MCF 10A (cell line): ENCODE data around the gene CD209. TPM values are rescaled to one million over a fixed set of nuclear protein-coding genes. Genes with fewer than 3 reads are reported as not detected.

Experiments
- BruUV-seq: library from RNA; stranded (reverse); fragments of 400-500 nt; replicated peaks from 2 replicates; lab custom pipeline; 2021; lab: Mats Ljungman, UMichigan
- CTCF ChIA-PET: fragments of 300-600 bp; sonication (Branson Sonifier 250); formaldehyde crosslinking; extraction: SDS; loops from one replicate; lab custom pipeline; 2021; ENCODE audit warnings: antibody characterized with exemption, inconsistent platforms; lab: Yijun Ruan, JAX
- POLR2A ChIA-PET: fragments of 300-600, 350-650 bp; sonication (Branson Sonifier 250); formaldehyde crosslinking; extraction: SDS; loops from one replicate; lab custom pipeline; 2020; ENCODE audit warnings: antibody characterized with exemption, inconsistent platforms; lab: Yijun Ruan, JAX
- DNase-seq: peaks from one replicate; pipeline ENCODE4 v3.0.0-alpha.2; 2018; ENCODE audit not compliant: unreplicated experiment
- H3K27ac Mint-ChIP-seq: one replicate; pipeline ENCODE4 v1.8.0; 2022; ENCODE audit warnings: mild to moderate bottlenecking, low read depth, mixed read lengths; ENCODE audit not compliant: unreplicated experiment
- H3K27me3 Mint-ChIP-seq: one replicate; pipeline ENCODE4 v1.8.0; 2022; ENCODE audit warnings: mixed read lengths; ENCODE audit not compliant: insufficient read depth, unreplicated experiment
- H3K36me3 Mint-ChIP-seq: one replicate; pipeline ENCODE4 v1.8.0; 2022; ENCODE audit warnings: mild to moderate bottlenecking, moderate library complexity, mixed read lengths; ENCODE audit not compliant: insufficient read depth, unreplicated experiment
- H3K4me1 Mint-ChIP-seq: one replicate; pipeline ENCODE4 v1.8.0; 2022; ENCODE audit warnings: mixed read lengths; ENCODE audit not compliant: insufficient read depth, unreplicated experiment
- H3K4me3 Mint-ChIP-seq: one replicate; pipeline ENCODE4 v1.8.0; 2022; ENCODE audit warnings: mild to moderate bottlenecking, moderate library complexity, mixed read lengths; ENCODE audit not compliant: unreplicated experiment
- H3K9me3 Mint-ChIP-seq: one replicate; pipeline ENCODE4 v1.8.0; 2022; ENCODE audit warnings: mixed read lengths; ENCODE audit not compliant: unreplicated experiment
- CTCF ChIP-seq: fragments of 200-600 bp; IDR thresholded peaks from one replicate; pipeline ENCODE4 v1.8.0; 2022; ENCODE audit warnings: antibody characterized with exemption, mild to moderate bottlenecking; ENCODE audit not compliant: unreplicated experiment
- intact Hi-C: fragments of 100-400 bp; cut with micrococcal nuclease; formaldehyde crosslinking; loops from 2 replicates; pipeline ENCODE4 v1.14.1; 2022
- total RNA-seq: library from RNA; stranded (reverse); gene quantifications from 2 replicates; pipeline ENCODE4 v1.2.3, GENCODE V29; 2022

CD209 gene
- total RNA-seq, 1 experiment from 2014 or later, result not detected

DNA sequence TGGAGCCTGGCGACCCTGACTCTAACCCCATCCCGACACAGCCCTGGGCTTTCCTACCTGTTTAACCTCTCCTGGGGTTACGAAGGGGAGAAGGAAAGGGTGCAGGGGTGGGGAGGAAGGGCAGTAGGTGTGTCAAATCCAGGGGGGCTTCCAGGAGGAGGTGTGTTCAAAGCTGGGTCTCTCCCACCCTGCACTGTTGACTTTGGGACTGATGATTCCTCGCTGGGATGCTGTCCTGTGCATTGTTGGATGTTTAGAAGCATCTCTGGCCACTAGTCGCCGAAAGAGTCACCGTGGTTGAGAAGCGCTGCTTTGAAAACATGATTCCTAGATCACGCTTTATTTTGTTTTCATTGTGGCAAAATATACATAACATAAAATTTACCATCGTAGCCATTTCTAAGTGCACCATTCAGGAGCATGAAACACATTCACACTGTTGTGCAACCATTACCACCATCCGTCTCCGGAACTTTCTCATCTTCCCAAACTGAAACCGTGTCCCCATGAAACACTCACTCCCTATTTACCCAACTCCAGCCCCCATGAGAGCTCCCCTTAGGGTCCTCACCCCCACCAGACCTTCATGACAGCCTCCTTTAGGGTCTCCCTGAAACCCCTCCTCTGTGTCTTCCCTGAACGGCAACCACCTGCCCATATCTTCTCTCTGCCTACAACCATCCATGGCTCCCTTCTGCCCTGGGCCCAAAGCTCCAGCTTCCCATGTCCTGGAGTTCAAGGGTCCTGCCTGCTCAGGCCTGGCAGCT lies 41.0 kb downstream of the CD209 start:
- BruUV-seq, result no TSS peak
- DNase-seq, result no peak
- peaks cover 38% of the 10 kb centered on the region for H3K27me3 Mint-ChIP-seq
- H3K9me3 Mint-ChIP-seq, result no peaks in the 10 kb centered on the region
- no peak for TF ChIP-seq CTCF
- intact Hi-C loops, result no loop called here
- no peak overlapping the region for H3K27ac Mint-ChIP-seq
- H3K4me1 Mint-ChIP-seq, result no peaks in the 10 kb centered on the region
- no peaks in the 10 kb centered on the region for H3K36me3 Mint-ChIP-seq
- POLR2A ChIA-PET, result interaction anchor here (0.5 kb wide), 1 partner anchor 75 kb away, joined by 3 read pairs; no protein-coding TSS in a partner anchor
- no peak overlapping the region for H3K4me3 Mint-ChIP-seq
- CTCF ChIA-PET, result interaction anchor here (0.6 to 0.7 kb wide), 3 partner anchors 25 to 340 kb away, joined by 3 read pairs; partner anchors contain the start of gene TRAPPC5

DNA sequence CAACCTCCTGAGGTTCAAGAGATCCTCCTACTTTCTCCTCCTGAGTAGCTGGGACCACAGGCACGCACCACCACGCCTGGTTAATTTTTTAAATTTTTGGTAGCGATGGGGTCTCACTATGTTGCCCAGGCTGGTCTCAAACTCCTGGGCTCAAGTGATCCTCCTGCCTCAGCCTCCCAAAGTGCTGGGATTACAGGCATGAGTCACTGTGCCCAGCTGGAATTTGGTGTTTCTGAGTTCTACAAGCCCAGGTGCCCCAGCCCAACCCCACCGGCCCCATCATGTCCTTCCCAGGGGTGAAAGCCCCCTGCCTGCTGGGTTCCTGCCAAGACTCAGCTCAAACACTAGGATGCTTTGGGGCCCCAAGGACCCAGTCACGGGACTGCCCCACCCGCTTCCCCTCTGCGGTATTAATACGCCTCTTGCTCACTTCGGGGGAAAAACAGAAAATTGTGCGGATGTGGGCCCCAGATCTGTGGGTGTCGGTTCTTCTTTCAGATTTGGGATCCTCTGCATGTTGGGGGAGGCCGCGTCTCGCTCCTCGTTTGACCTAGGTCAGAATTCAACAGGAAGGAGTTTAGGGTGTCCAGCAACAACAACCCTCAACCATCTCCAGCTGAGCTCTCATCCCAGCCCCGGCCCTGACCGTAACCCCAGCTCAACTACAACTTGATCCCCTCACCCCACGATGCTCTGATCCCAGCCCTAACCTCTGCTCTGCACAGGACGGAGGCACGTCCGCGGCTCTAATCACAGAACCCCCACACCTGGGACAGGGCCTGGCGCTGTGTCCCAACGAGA lies 41.7 kb downstream of the CD209 start:
- BruUV-seq, result no TSS peak
- H3K4me1 Mint-ChIP-seq, result no peaks in the 10 kb centered on the region
- ChIA-PET POLR2A (no interaction called here), CTCF (interaction anchor here (0.6 to 0.7 kb wide), 2 partner anchors 25 to 339 kb away, joined by 3 read pairs; partner anchors contain the start of gene TRAPPC5)
- TF ChIP-seq CTCF, result no peak
- no peak overlapping the region for H3K27ac Mint-ChIP-seq
- peaks cover 38% of the 10 kb centered on the region for H3K27me3 Mint-ChIP-seq
- no peak for DNase-seq
- H3K9me3 Mint-ChIP-seq, result no peaks in the 10 kb centered on the region
- H3K36me3 Mint-ChIP-seq, result no peaks in the 10 kb centered on the region
- intact Hi-C loops, result no loop called here
- no peak overlapping the region for H3K4me3 Mint-ChIP-seq

- no peaks in the 10 kb centered on the region for H3K9me3 Mint-ChIP-seq
- no peak for DNase-seq
- H3K36me3 Mint-ChIP-seq, result no peaks in the 10 kb centered on the region
- H3K4me3 Mint-ChIP-seq, result no peak overlapping the region
- TF ChIP-seq CTCF, result no peak
- no peak overlapping the region for H3K27ac Mint-ChIP-seq
- BruUV-seq, result no TSS peak
- H3K27me3 Mint-ChIP-seq, result peaks cover 34% of the 10 kb centered on the region
- ChIA-PET POLR2A (no interaction called here), CTCF (no interaction called here)
- intact Hi-C loops, result no loop called here
- peaks cover 3% of the 10 kb centered on the region for H3K4me1 Mint-ChIP-seq
These were observed 42.9 kb downstream of the CD209 start for GRCh38 chr19:7704280-7705060.
